Stimulated activated CD8-positive, alpha-beta memory T cell treated with anti-CD3 and anti-CD28 coated beads, Interleukin-2, amount 100 ng/mL, for 1 hour (primary cell): ENCODE data around the gene VSIG2.

ENCODE experiments used
- DNase-seq, 2 donors: peaks; one replicate each; pipeline ENCODE4 v3.0.0-alpha.2; 2020; ENCODE audit warnings: low read depth in 2 of 2

VSIG2 gene

DNA sequence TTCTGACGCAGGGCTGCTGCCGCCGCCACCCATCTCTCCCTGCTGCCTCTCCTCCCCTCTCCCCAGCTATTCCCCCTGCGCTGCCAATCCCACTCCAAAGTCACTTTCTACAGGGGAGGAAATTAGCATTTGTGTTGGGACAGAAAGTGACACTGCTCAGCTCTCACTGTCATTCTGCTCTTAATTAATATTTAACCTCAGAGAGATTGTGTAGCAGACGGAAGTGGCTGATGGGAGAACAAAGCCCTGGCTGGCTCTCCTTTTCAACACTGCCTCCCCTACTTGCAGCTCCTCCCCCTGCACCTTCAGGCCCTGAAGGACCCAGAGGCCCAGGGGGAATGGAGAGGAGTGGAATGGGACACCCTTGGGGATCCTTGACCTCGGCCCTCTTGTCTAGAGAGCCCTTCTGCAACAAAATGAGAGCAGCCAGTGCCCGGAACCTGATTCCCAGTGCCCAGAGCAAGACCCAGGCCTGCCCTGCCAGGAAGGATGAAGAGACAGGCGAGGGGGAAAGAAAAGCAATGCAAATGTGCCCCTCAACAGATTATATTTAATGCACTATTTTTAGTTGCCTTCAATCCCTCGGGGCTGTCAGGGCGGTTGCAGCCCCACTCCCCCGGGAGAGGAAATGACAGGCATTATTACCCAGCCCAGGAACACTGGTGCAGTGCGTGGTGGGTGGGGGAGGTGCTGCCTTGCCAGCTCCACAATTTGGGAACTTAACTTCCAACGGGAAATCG, 26.9 kb downstream of the VSIG2 start:
- no peak for DNase-seq

DNA sequence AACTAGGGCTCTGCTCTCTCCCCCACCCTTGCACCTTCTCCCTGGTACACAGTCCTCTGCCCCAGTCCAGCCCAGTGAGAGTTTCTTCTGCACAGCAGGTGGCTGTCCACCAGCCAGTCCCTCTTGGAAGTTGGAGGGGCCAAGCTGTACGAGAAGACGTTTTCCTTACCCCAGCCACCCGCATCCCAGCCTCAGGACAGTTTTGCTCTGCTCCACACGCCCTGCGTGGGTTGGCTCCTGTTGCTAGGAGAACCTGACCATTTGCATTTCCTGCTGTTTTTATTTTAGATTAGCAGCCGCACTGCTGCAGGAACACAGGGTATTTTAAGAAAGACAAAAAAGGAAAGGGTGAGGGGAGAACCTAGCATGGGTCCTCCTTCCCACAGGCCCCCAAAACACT, 29.9 kb downstream of the VSIG2 start:
- no peak for DNase-seq

DNA sequence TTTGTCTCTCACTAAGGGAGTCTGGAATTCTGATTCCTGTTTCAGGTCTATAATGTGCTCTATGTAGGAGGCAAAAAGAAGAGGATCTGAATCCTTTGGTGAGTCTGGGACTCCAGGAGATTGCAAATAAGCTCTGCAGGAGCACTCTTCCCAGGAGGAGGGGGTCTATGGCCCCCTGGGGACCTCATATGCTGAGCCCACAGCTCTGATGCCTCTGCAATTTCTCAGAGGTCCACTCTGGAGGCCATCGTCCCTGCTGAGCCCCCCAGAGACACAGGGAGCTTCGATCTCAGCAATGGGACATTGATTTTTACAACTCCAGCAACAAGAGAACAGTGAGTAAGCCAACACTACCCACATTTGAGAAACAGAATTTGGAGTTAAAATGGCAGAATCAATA, 32.5 kb downstream of the VSIG2 start:
- no peak for DNase-seq

DNA sequence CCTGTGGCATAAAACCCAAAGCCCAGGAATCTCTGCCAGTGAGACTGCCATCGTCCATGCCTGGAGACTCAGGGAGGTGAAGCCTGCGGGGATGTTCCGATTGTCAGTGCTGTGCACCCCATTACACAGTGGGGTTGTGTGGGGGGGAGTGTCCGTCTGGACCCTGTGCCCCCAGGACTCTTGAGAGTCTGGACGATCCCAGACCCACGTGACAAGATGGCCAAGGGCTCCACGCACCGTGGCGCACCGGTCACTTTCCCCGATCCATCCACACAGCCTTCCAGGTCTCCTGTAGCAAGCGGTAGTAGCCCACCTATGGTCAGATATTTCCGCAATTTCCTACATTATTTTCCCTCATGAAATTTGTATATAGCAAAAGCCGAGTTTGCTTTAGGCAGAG, 33.3 kb downstream of the VSIG2 start:
- no peak for DNase-seq

DNA sequence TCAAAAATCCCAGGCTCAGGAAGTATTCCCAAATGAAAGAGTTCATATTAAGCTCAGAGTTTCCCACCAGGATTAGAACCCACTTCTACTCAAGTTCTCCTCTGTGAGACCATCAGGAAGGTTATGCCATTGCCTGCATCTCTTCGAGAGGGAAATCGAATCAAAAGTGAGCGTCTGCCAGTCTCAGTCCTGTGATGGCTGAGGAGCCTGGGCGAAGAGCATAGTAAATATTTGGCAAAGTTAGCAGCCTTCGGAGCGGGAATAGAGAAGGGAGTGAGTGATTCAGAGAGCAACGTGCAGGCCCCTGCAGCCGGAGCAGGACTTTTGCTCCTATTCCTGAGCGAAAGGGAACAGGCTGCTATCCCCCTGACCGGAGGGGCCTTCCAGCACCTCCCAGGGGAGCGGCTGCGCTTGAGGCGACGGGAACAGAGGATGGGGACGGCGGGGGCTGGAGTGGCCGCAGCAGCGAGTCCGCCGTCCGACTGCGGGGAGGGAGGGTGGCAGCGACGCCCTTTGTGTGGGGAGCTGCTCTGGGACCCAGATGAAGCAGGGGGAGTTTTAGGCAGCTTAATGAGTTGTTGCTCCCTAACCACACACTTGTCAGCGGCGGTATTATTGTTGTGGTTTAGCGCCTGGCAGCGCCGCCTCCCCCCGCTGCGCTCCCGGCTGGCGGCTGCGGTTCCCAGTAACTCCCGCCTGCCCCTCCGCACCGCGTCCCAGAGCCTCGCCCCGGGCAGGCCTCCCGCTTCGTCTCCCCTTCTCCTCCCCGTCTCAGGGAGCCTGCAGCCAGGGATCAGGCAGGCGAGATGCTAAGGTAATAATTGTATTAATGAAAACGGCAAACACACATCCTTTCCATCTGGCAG, 34.0 kb downstream of the VSIG2 start:
- no peak for DNase-seq

DNA sequence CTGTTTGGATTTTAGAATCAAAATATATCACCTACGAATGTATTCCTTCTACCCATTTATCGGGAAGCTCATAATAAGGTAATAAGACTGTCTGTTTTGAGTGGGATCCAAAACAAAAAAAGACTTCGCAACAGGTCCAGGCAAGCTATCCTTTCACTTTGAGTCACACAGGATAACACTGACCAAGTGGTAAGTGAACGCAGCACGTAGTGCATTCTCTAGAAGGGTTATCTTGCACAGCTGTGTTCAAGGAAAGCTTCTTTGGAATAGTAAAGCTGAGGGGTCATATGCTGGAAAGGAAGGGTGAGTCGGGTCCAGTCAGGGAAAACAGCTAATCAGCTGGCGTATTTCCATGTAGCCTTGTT, 34.7 kb downstream of the VSIG2 start:
- no peak for DNase-seq

DNA sequence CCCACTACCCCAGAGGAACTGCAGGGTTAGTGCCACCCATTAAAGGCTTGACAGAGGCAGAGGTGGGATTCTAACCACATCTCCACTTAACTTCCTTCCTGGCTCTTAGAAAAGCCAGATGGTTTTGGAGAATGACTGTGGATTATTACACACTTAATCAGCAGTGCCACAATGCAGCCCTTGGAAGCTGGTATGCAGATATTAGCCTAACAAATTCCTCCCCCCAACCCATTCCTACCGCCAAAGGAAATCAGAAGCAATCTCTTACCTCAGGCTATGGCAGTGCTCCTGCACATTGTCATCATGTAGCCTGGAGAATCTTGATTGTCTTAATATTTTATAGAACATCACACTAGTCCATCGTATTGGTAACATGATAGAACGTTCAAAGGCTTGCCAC, 35.5 kb downstream of the VSIG2 start:
- no peak for DNase-seq

DNA sequence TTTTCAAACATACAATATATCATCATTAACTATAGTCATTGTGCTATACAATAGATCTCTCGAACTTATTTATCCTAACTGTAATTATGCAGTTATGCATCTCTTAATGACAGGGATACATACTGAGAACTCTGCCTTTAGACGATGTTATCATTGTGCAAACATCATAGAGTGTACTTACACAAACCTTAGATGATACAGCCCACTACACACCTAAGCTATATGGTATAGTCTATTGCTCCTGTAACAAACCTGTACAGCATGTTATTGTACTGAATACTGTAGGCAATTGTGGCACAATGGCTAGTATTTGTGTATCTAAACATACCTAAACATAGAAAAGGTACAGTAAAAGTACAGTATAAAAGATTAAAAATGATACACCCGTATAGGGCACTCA, 39.7 kb downstream of the VSIG2 start:
- DNase-seq: no peak

DNA sequence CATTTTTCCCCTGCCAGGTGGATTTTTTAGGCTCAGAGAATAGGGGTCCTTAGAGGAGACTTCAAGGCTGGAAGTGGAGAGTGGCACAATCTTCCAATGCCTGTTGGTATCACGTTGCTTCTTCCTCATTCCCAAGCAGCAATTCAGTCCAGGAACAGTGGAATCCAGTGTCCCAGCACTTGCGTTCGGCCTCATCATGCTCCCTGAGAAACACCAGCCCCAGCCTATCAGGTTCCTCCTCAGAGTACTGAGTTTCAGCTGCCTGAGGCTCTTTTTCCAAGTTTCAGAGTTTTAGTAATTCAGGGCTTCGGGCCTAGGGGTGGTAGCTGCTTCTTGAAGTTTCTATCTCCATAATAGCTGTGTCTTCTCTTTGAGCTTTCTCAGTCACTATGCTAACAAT, 44.2 kb downstream of the VSIG2 start:
- DNase-seq: no peak

DNA sequence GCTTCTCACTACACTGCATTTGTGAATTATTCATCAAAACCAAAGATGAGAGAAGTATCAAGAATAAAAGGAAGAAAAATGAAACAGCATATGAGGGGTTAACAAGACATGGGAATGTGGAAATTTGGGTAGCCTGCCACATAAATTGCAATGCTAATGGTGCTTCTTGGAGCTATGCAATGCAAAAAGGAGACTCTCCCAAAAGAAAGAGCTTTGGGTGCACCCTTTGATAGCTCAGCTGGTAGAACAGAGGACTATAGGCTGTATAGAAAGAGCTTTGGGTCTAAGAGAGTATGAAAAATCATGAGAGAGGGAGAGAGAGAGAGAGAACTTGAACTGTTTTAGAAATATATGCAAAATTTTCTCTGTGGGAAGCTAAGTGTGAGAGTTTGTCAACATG, 52.0 kb downstream of the VSIG2 start:
- DNase-seq: no peak

DNA sequence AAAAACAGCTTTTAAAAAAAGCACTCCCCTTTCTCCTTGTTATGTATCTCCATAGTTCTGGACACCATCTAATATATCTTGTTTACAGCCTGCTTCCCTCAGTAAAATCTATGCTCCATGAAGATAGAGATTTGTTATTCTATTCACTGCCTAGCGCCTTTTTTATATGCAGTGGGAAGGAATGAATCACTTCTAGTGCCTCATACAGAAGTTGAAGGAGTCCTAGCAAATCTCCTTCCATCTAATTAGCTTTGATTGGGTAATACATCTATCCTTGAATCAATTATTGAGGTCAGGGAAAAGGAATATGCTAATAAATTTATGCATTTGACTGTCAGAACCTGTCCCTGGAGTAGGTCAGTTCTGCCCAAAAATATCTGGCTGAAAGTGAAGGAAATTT, 52.5 kb downstream of the VSIG2 start:
- DNase-seq: no peak
